ENCODE data around the gene CASQ1.

DNA sequence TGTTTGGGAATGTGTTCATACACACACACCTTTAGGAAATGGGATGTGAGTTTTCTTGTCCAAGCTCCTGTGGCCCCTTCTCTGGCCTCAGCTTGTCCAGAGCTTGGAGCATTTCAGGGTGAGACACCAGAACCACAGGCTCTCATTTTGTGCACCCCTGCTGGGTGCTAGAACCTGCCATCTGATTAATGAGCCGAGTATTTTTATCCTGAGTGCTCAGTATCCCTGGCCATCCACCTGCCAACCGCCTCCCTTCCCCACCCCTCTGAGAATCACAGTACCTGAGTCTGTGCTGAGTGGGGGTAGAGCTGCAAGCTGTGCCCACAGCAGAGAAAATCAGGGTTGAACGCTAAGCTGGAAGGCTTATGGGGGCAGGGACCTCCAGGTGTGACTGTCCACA lies 1.4 kb downstream of the CASQ1 start:
- TF ChIP-seq, protein P1, sequence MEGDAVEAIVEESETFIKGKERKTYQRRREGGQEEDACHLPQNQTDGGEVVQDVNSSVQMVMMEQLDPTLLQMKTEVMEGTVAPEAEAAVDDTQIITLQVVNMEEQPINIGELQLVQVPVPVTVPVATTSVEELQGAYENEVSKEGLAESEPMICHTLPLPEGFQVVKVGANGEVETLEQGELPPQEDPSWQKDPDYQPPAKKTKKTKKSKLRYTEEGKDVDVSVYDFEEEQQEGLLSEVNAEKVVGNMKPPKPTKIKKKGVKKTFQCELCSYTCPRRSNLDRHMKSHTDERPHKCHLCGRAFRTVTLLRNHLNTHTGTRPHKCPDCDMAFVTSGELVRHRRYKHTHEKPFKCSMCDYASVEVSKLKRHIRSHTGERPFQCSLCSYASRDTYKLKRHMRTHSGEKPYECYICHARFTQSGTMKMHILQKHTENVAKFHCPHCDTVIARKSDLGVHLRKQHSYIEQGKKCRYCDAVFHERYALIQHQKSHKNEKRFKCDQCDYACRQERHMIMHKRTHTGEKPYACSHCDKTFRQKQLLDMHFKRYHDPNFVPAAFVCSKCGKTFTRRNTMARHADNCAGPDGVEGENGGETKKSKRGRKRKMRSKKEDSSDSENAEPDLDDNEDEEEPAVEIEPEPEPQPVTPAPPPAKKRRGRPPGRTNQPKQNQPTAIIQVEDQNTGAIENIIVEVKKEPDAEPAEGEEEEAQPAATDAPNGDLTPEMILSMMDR (IDR thresholded peaks at IDR 0.05): no peak
- TF ChIP-seq EP300 (IDR thresholded peaks at IDR 0.05) (no peak), POLR2AphosphoS5 (IDR thresholded peaks at IDR 0.05) (no peak), POLR2A (IDR thresholded peaks at IDR 0.05) (no peak)
